ENCODE data around the gene ZNF277.

Gene ZNF277

GRCh38 chr7:112362053-112362650, 155.7 kb downstream of the ZNF277 start:
- DNase-seq, result no peak

DNA sequence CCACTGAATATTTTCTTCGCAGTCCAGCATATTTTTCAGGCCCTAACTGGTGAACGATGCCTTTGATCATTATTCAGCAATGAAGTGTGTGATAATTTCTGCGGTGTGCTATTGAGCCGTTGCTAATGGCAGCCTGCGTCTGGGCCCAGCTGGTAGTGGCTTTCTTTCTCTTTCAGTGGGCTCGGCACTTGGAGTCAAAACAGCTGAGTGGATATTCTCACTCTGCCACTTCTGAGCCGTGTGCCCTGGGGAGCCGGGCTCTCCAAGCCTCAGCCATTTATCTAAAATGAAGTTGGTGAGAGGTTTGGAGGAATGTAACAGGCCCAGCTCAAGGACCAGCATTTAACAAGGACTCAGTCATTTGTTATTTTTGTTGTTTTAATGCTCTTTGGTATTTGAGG, 156.2 kb downstream of the ZNF277 start:
- DNase-seq, result peak; percentile 54

DNA sequence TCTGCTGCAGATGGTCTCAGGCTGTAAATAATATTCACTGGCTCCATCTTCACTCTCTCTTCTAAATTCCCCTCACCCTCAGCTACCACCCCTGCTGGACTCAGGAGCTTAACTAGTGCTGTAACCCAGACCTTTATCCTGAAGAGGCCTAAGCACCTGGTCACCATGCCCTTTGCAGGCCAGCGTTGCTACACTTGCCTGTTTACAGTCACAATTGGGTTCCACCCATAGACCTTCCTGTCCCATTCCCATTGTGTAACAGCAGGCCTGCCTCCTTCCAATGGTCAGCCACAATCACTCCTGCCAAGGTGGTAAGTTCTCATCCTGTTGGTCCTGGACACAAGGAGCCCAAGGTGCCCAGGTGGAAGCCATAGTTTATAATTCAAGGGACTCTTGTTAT, 157.9 kb downstream of the ZNF277 start:
- DNase-seq, result no peak

DNA sequence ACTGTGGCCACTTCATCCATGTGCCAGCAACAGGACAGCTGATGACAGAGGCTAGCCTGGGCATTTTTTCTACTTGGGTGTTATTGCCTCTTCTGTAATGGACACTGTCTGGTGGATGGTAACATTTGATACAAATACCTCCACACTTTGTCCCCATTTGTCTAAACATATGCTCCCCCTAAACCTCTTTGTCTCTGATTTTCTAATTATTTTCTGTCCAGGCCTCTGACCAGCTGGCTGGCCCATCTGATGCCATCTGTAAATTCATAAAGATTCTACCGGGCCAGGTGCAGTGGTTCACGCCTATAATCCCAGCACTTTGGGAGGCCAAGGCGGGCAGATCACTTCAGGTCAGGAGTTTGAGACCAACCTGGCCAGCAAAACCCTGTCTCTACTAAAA, 159.1 kb downstream of the ZNF277 start:
- DNase-seq, result no peak

DNA sequence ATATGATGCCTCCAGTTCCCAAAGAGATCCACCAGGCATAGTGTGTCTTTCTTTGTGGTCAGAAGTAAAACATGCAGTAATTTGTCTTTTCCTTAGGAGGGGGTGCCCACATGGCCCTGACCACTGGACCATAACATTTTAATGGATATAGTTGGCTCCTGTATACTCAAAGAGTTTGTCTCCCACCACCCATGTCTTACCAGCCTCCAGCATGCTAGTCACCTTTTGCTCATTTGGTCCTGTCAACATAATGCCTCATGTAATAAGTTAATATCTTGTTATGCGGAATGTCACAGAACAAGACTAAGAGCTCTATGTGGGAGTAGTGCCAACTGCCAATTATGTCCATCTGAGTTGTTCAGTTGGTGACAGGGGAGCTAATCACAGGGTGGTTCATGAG, 160.4 kb downstream of the ZNF277 start:
- DNase-seq, result no peak

- peak; percentile 63 for DNase-seq
Observed at GRCh38 chr7:112370436-112370835, 163.9 kb downstream of the ZNF277 start.

GRCh38 chr7:112371701-112372100, 165.2 kb downstream of the ZNF277 start:
- no peak for DNase-seq

DNA sequence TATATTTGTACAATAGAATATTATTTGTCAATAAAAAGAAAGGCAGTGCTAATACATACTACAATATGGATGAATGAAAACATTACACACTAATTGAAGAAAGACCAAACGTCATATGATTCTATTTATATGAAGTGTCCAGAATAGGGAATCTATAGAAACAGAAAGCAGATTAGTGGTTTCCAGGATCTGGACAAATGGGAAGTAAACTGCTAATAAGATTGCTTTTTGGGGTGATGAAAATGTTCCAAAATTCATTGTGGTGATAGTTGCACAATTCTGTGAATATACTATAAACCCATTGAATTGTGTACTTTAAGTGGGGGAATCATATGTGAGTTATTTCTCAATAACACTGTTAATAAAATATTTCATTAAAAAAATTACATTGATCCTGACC, 165.6 kb downstream of the ZNF277 start:
- no peak for DNase-seq

GRCh38 chr7:112377593-112377992, 171.1 kb downstream of the ZNF277 start:
- DNase-seq, result no peak

- no peak for DNase-seq
Observed at GRCh38 chr7:112381311-112382091, 175.0 kb downstream of the ZNF277 start.

DNA sequence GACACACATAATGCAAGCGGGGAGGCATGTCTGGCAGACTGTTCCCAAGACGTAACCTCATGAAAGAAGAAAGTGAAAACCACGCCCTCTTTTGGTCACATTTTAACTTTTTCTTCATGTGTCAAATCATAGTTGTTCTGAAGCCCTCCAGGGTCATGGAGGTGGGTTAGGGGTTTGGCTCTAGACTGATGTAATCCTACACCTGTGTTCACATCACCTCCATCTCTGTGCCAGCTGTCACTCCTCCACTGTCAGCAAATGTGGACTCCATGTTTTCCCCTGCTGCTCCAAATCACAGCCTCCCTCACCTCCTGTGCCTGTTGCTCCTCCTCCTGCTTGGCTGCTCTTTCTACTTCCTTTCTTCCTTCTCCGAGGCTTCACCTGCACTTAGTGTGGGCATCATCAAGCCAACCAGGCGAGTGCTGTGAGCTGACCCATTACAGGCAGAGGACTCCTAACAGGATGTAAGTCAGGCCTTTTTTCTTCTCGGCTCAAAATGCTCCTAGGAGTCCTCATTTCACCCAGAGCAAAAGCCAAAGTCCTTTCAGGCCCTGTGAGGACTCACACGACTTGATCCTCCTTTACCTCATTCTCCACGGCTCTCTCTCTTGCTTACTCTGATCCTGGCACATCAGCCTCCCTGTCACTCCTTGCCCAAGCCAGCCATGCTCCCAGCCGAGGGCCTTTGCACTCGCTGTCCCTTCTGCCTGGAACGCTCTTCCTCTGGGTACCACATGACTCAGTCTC, 177.3 kb downstream of the ZNF277 start:
- no peak for DNase-seq

DNA sequence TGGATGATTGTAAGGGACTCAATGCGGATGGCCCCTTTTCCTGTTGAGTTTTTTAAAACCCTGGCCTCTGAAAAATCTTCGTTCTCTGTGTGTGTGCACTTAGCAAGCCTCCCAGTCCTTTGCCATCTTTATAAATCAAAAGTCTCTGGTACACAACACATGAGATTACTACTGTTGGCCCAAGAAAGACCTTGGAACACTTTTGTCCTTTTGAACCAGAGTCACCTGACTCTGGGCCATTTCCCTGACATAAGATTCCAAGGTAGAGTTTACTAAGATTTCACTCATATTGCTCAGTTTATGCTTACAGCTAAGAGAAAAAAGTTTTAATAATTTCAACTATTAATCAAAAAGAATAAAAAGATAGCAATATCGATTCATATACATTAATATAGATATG, 179.0 kb downstream of the ZNF277 start:
- DNase-seq, result no peak

DNA sequence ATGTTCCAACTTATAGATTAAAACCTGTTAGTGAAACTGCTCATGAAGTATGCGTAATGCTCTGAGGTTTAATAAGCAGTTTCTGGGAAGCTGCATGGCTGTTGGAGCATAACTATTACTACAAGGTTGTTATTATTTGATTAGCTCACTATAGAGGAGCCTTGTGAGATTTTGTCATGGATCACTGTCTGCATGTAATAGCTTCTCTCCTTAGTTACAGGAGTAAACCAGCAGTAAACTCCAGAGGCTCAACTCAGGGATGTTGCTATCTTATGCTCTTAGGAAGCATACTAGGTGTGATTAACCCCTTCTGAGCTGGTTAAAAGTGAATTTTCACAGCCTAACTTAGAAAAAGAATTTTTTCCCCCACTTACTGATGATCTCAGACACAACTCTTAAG, 180.1 kb downstream of the ZNF277 start:
- DNase-seq, result no peak

DNA sequence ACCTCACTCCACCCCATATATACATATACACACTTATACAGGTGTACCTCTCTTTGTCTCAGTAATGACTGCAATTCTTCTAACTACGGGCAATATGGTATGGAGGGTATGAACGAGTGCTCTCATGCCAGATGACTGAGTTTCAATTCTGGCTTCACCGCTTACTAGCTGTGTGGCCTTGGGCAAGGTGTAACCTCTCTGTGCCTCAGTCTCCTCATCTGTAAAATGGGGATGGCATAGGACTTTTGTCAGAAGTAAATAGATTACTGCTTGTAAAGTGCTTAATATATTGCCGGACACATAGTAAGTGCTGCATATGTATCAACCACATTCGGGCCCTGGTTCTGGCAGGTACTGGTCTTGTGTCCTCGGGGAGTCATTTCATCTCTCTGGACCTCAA, 183.7 kb downstream of the ZNF277 start:
- no peak for DNase-seq

DNA sequence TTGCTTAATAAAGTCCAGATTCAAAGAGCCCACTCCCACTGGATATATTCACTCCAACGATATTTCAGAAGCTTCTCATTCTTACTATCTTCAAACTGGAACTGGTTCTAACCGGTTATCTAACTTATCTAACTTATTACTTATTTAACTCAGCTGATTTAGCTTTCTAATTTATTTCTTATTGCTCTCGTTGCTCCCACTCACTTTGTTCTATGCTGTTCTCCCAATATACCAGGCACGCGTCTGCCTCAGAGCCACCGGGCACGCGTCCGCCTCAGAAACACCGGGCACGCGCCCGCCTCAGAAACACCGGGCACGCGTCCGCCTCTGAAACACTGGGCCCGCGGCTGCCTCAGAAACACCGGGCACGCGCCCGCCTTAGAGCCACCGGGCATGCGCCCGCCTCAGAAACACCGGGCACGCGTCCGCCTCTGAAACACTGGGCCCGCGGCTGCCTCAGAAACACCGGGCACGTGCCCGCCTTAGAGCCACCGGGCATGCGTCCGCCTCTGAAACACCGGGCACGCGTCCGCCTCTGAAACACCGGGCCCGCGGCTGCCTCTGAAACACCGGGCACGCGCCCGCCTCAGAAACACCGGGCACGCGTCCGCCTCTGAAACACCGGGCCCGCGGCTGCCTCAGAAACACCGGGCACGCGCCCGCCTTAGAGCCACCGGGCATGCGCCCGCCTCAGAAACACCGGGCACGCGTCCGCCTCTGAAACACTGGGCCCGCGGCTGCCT, 184.8 kb downstream of the ZNF277 start:
- DNase-seq, result peak; percentile 23

- DNase-seq, result peak; percentile 60
Observed at GRCh38 chr7:112391841-112392286, 185.4 kb downstream of the ZNF277 start.

All from NCI-H1105 (cell line).